OCI-LY7 (cell line): ENCODE data around the gene EIF4ENIF1. TPM values are rescaled to one million over a fixed set of nuclear protein-coding genes. Genes with fewer than 3 reads are reported as not detected.

ENCODE experiments used
- BruUV-seq: library from RNA; stranded (reverse); fragments of 400-500 nt; replicated peaks from 2 replicates; lab custom pipeline; 2021; lab: Mats Ljungman, UMichigan
- CTCF ChIA-PET: fragments of 300-600 bp; sonication (Branson Sonifier 250); formaldehyde crosslinking; loops from one replicate; lab custom pipeline; 2022; ENCODE audit warnings: antibody characterized with exemption; ENCODE audit not compliant: unreplicated experiment; lab: Charles Lee
- POLR2A ChIA-PET: fragments of 300-600 bp; sonication (Branson Sonifier 250); formaldehyde crosslinking; loops from one replicate; lab custom pipeline; 2022; ENCODE audit warnings: antibody characterized with exemption; lab: Charles Lee
- DNase-seq: peaks from one replicate; pipeline ENCODE4 v3.0.0-alpha.2; 2015; ENCODE audit warnings: low spot score
- H2AFZ ChIP-seq: fragments of 200-600 bp; sonication (generic), shearing (Covaris generic); 2 replicates; pipeline ENCODE4 v1.6.1; 2014; ENCODE audit warnings: mild to moderate bottlenecking, antibody characterized with exemption, low read length, moderate library complexity
- H3K27ac ChIP-seq: fragments of 200-600 bp; sonication (generic); 2 replicates; pipeline ENCODE4 v1.5.1; 2014; ENCODE audit warnings: mixed run types, low read depth, mild to moderate bottlenecking, moderate library complexity, low read length, inconsistent platforms; ENCODE audit not compliant: poor library complexity, severe bottlenecking
- H3K36me3 ChIP-seq: fragments of 200-600 bp; sonication (generic); 2 replicates; pipeline ENCODE4 v1.6.1; 2014; ENCODE audit warnings: mild to moderate bottlenecking, antibody characterized with exemption, low read length, moderate library complexity, mixed read lengths; ENCODE audit not compliant: insufficient read depth
- H3K4me1 ChIP-seq: fragments of 200-600 bp; sonication (generic); 2 replicates; pipeline ENCODE4 v1.5.1; 2014; ENCODE audit warnings: mild to moderate bottlenecking, low read length; ENCODE audit not compliant: insufficient read depth, poor library complexity, severe bottlenecking
- H3K4me2 ChIP-seq: fragments of 200-600 bp; sonication (generic); 2 replicates; pipeline ENCODE4 v1.6.1; 2014; ENCODE audit warnings: mild to moderate bottlenecking, low read length
- H3K4me3 ChIP-seq: fragments of 200-600 bp; sonication (generic); 2 replicates; pipeline ENCODE4 v1.5.1; 2014; ENCODE audit warnings: mild to moderate bottlenecking, low read depth, low read length; ENCODE audit not compliant: poor library complexity, severe bottlenecking
- H3K79me2 ChIP-seq: fragments of 200-600 bp; sonication (generic); 2 replicates; pipeline ENCODE4 v1.6.1; 2016; ENCODE audit warnings: low read depth, mild to moderate bottlenecking, low read length, moderate library complexity, mixed read lengths; ENCODE audit not compliant: insufficient read depth
- H3K9me2 ChIP-seq: fragments of 200-600 bp; sonication (generic); 2 replicates; pipeline ENCODE4 v1.6.1; 2016; ENCODE audit warnings: mild to moderate bottlenecking, low read length, mixed read lengths; ENCODE audit not compliant: insufficient read depth
- H3K9me3 ChIP-seq: fragments of 200-600 bp; sonication (generic); 2 replicates; pipeline ENCODE4 v1.6.1; 2014; ENCODE audit warnings: mild to moderate bottlenecking, mixed run types, low read length, mixed read lengths
- H4K20me1 ChIP-seq: fragments of 200-600 bp; sonication (generic); 2 replicates; pipeline ENCODE4 v1.6.1; 2014; ENCODE audit warnings: mild to moderate bottlenecking, antibody characterized with exemption, low read length, moderate library complexity, mixed read lengths; ENCODE audit not compliant: insufficient read depth
- CTCF ChIP-seq: fragments of 200-600 bp; sonication (generic); conservative IDR thresholded peaks from 2 replicates; pipeline ENCODE4 v1.5.1; 2014; ENCODE audit warnings: mild to moderate bottlenecking, antibody characterized with exemption, low read length, moderate library complexity, mixed read lengths
- EZH2phosphoT487 ChIP-seq: fragments of 200-600 bp; sonication (generic); IDR thresholded peaks from 2 replicates; pipeline ENCODE4 v1.6.1; 2018; ENCODE audit warnings: low read depth, borderline replicate concordance, mild to moderate bottlenecking, mixed run types, antibody characterized with exemption, low read length, moderate library complexity, mixed read lengths
- intact Hi-C: fragments of 100-400 bp; cut with micrococcal nuclease; formaldehyde crosslinking; loops from one replicate; pipeline ENCODE4 v1.10.0; 2022; ENCODE audit not compliant: unreplicated experiment
- total RNA-seq, 2 experiments: library from RNA; depleted of rRNA in 1 of 2; stranded (reverse); fragments of >200 nt in 1 of 2; shearing (Covaris generic) in 1 of 2; gene quantifications; 2 replicates each; pipeline ENCODE4 v1.2.3, GENCODE V29; 2014 to 2022

EIF4ENIF1 gene
- total RNA-seq, 2 experiments from 2014 or later, result 18.1 to 40.3 TPM

GRCh38 chr22:31446208-31446607, 43.4 kb downstream of the EIF4ENIF1 start:
- Histone ChIP-seq H3K4me3 (no peak overlapping the region), H3K4me1 (peaks cover 3% of the 10 kb centered on the region), H4K20me1 (no peaks in the 10 kb centered on the region), H3K4me2 (no peak overlapping the region), H3K27ac (no peak overlapping the region), H3K36me3 (peaks cover 85% of the 10 kb centered on the region), H3K79me2 (no peaks in the 10 kb centered on the region), H3K9me2 (no peaks in the 10 kb centered on the region), H2AFZ (no peak overlapping the region), H3K9me3 (no peaks in the 10 kb centered on the region)
- POLR2A ChIA-PET, result interaction anchor here (0.6 to 0.9 kb wide), 2 partner anchors 12 to 28 kb away, joined by 3 read pairs; no protein-coding TSS in a partner anchor
- TF ChIP-seq EZH2phosphoT487, result no peak
- TF ChIP-seq CTCF, result no peak
- no peak for DNase-seq
- CTCF ChIA-PET, result no interaction called here
- no TSS peak for BruUV-seq
- intact Hi-C loops, result no loop called here

- Histone ChIP-seq H3K79me2 (no peaks in the 10 kb centered on the region), H3K36me3 (peaks cover 90% of the 10 kb centered on the region), H3K9me3 (no peaks in the 10 kb centered on the region), H3K4me3 (no peak overlapping the region), H3K4me2 (no peak overlapping the region), H2AFZ (no peak overlapping the region), H3K9me2 (no peaks in the 10 kb centered on the region), H4K20me1 (no peaks in the 10 kb centered on the region), H3K4me1 (peaks cover 3% of the 10 kb centered on the region), H3K27ac (no peak overlapping the region)
- POLR2A ChIA-PET, result no interaction called here
- CTCF ChIA-PET, result no interaction called here
- BruUV-seq, result no TSS peak
- no peak for DNase-seq
- intact Hi-C loops, result no loop called here
- TF ChIP-seq EZH2phosphoT487, result no peak
- TF ChIP-seq CTCF, result no peak
Observed at GRCh38 chr22:31445642-31446041, 44.0 kb downstream of the EIF4ENIF1 start.

GRCh38 chr22:31443516-31443915, 46.1 kb downstream of the EIF4ENIF1 start:
- H3K36me3 ChIP-seq, result peaks cover 92% of the 10 kb centered on the region
- intact Hi-C loops, result no loop called here
- no peak overlapping the region for H3K4me3 ChIP-seq
- DNase-seq, result no peak
- no peak overlapping the region for H3K27ac ChIP-seq
- ChIA-PET CTCF (no interaction called here), POLR2A (interaction anchor here (1.3 kb wide), 1 partner anchor 11 kb away, joined by 6 read pairs; no protein-coding TSS in a partner anchor)
- H2AFZ ChIP-seq, result no peak overlapping the region
- no TSS peak for BruUV-seq
- no peaks in the 10 kb centered on the region for H3K9me2 ChIP-seq
- TF ChIP-seq EZH2phosphoT487 (no peak), CTCF (no peak)
- H3K79me2 ChIP-seq, result no peaks in the 10 kb centered on the region
- H3K4me2 ChIP-seq, result no peak overlapping the region
- H3K4me1 ChIP-seq, result no peaks in the 10 kb centered on the region
- H3K9me3 ChIP-seq, result no peaks in the 10 kb centered on the region
- no peaks in the 10 kb centered on the region for H4K20me1 ChIP-seq
